ENCODE data around the gene FCER2.

The FCER2 gene

GRCh38 chr19:7732045-7732444 is 30.1 kb upstream of the FCER2 start, which contains the start of gene CLEC4G:
Gene CLEC4G (minus strand): TSS chr19:7732110. CDS start chr19:7732102, 8 bp downstream.
- no peak for DNase-seq (ENCODE audit: low read depth)

- no peak for DNase-seq (ENCODE audit: low read depth)
These were observed 29.7 kb upstream of the FCER2 start for GRCh38 chr19:7731615-7732014.

- no peak for DNase-seq (ENCODE audit: low read depth)
These were observed 29.3 kb upstream of the FCER2 start for GRCh38 chr19:7731218-7731595.

GRCh38 chr19:7730286-7731217 is 28.6 kb upstream of the FCER2 start:
- DNase-seq (ENCODE audit: low read depth), result no peak

- DNase-seq (ENCODE audit: low read depth), result no peak
These were observed 27.9 kb upstream of the FCER2 start for GRCh38 chr19:7729831-7730285.

- DNase-seq (ENCODE audit: low read depth), result no peak
These were observed 27.3 kb upstream of the FCER2 start for GRCh38 chr19:7729211-7729610.

GRCh38 chr19:7725791-7726190 is 23.9 kb upstream of the FCER2 start:
- DNase-seq (ENCODE audit: low read depth), result no peak

- DNase-seq (ENCODE audit: low read depth), result no peak
These were observed 20.3 kb upstream of the FCER2 start for GRCh38 chr19:7722231-7722651.

- no peak for DNase-seq (ENCODE audit: low read depth)
These were observed 18.4 kb upstream of the FCER2 start for GRCh38 chr19:7720351-7720750.

- DNase-seq (ENCODE audit: low read depth), result no peak
These were observed 16.7 kb upstream of the FCER2 start for GRCh38 chr19:7718668-7719067.

GRCh38 chr19:7716762-7717161 is 14.8 kb upstream of the FCER2 start:
- DNase-seq (ENCODE audit: low read depth), result no peak

GRCh38 chr19:7715671-7716070 is 13.7 kb upstream of the FCER2 start:
- no peak for DNase-seq (ENCODE audit: low read depth)

GRCh38 chr19:7710616-7711015 is 8.7 kb upstream of the FCER2 start:
- no peak for DNase-seq (ENCODE audit: low read depth)

- DNase-seq (ENCODE audit: low read depth), result no peak
These were observed 8.1 kb upstream of the FCER2 start for GRCh38 chr19:7709932-7710460.

- DNase-seq (ENCODE audit: low read depth), result no peak
These were observed 5.1 kb upstream of the FCER2 start for GRCh38 chr19:7706955-7707456.

- DNase-seq (ENCODE audit: low read depth), result no peak
These were observed 4.4 kb upstream of the FCER2 start for GRCh38 chr19:7706188-7706954.

GRCh38 chr19:7705387-7706187 is 3.7 kb upstream of the FCER2 start:
- DNase-seq (ENCODE audit: low read depth), result no peak

- DNase-seq (ENCODE audit: low read depth), result no peak
These were observed 2.5 kb upstream of the FCER2 start for GRCh38 chr19:7704280-7705060.

GRCh38 chr19:7703332-7703731 is 1.4 kb upstream of the FCER2 start:
- no peak for DNase-seq (ENCODE audit: low read depth)

GRCh38 chr19:7701049-7701653 is 780 bp downstream of the FCER2 start:
- no peak for DNase-seq (ENCODE audit: low read depth)

Measured in GM04503 (cell line).